Activated T-cell treated with anti-CD3 and anti-CD28 coated beads, Interleukin-2, amount 50 U/mL, for 48 hours (primary cell): ENCODE results near the gene ATP5F1D.
"Not testable (repeated sequence)": the region's sequence is repeated elsewhere in the genome, so short reads cannot be mapped to it uniquely, and the experiment has no call there.

Experiments
- DNase-seq, 2 experiments: peaks; one replicate each; pipeline ENCODE4 v3.0.0-alpha.2; 2020

The ATP5F1D gene

DNA sequence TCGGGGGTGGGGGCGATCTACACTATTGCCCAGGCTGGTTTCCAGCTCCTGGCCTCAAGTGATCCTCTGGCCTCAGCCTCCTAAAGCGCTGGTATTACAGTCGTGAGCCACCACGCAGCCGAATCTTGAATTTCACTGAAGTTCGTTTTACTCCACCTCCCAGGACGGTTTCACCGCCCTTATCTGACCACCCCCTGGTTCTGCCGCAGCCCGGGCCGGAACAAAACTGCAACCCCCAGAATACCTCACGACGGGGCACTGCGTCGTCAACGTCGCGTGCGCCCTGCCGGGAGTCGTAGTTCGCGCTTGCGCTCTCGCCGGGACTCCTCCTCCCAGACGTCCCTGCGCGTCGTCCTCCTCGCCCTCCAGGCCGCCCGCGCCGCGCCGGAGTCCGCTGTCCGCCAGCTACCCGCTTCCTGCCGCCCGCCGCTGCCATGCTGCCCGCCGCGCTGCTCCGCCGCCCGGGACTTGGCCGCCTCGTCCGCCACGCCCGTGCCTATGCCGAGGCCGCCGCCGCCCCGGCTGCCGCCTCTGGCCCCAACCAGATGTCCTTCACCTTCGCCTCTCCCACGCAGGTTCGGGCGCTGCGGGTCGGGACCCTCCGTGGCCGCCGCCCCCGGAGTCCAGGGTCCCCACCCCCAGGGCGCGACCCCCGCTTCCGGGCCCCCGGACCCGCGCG lies at the start of gene ATP5F1D:
Gene ATP5F1D, plus strand, starts transcription at position 335 of the 679 bp plus-strand sequence. Its CDS starts 100 bp downstream, at position 435.
- DNase-seq = peak; percentile 95 to 98

DNA sequence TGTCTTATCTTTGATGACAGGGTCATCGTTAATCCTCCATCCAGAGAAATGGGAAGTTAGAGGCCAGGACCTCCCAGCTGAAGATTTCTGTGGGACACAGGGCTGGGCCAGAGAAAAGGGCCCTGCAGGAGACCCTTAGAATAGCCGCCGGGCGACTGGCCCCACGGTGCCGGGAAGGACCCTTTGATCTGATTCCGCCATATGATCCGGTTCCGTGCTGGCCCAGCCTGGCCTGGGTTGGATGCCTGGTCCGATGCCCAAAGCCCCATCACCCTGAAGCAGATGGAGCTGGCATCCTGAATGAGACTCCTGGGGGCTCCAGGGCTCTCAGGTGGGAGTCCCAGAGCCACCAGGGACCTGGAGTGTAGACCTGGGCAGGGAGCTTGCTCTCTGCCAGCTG lies 42.0 kb upstream of the ATP5F1D start:
- no peak for DNase-seq

DNA sequence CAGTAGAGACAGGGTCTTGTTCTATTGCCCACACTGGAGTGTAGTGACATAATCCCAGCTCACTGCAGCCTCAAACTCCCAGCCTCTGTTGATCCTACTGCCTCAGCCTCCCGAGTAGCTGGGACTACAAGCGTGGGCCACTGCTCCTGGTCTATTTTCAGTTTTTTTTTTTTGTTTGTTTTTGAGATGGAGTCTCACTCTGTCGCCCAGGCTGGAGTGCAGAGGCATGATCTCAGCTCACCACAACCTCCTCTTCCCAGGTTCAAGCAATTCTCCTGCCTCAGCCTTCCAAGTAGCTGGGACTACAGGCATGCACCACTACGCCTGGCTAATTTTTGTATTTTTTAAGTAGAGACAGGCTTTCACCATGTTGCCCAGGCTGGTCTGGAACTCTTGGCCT lies 40.9 kb upstream of the ATP5F1D start:
- DNase-seq = not testable (repeated sequence)

DNA sequence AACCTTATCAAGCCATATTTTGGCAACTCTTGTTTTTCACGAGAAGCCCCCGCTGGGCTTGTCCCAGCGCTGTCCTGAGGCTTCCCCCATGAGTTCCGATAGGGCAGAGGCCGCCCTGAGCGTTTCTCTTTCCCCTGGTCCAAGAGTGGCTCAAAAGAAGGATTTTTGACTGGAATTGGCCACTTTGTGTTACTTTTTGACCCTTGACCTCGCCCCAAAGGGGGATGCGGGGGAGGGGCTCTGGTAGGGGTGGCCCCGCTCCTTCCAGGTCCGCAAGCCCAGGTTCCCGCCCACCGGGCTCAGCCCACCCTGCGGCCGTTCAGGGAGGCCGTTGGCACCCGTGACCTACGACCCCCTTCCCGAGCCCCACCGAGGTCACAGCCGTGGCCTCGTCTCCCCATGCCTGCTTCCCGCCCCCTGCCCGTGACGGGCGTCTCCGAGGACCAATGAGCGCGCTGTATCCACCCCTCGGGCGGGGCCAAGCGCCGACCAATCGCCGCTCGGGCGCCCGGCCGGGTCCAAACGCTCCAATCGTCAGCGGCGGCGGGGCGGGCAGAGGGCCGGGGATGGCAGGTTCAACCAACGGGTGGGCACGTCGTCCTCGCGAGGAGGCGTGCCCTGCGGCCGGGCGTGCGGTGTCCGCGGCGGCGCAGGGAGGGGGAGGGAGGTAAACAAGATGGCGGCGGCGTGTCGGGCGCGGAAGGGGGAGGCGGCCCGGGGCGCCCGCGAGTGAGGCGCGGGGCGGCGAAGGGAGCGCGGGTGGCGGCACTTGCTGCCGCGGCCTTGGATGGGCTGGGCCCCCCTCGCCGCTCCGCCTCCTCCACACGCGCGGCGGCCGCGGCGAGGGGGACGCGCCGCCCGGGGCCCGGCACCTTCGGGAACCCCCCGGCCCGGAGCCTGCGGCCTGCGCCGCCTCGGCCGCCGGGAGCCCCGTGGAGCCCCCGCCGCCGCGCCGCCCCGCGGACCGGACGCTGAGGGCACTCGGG lies 36.1 kb upstream of the ATP5F1D start, which contains the start of gene STK11:
Gene STK11, plus strand, starts transcription at position 665 of the 986 bp plus-strand sequence. CDS start 1,136 bp downstream, outside the sequence.
- DNase-seq = peak; percentile 100

DNA sequence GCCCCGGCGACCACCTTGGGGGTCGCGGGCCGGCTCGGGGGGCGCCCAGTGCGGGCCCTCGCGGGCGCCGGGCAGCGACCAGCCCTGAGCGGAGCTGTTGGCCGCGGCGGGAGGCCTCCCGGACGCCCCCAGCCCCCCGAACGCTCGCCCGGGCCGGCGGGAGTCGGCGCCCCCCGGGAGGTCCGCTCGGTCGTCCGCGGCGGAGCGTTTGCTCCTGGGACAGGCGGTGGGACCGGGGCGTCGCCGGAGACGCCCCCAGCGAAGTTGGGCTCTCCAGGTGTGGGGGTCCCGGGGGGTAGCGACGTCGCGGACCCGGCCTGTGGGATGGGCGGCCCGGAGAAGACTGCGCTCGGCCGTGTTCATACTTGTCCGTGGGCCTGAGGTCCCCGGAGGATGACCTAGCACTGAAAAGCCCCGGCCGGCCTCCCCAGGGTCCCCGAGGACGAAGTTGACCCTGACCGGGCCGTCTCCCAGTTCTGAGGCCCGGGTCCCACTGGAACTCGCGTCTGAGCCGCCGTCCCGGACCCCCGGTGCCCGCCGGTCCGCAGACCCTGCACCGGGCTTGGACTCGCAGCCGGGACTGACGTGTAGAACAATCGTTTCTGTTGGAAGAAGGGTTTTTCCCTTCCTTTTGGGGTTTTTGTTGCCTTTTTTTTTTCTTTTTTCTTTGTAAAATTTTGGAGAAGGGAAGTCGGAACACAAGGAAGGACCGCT lies 35.2 kb upstream of the ATP5F1D start:
- DNase-seq = peak in 1 of 2 experiments; percentile 49

DNA sequence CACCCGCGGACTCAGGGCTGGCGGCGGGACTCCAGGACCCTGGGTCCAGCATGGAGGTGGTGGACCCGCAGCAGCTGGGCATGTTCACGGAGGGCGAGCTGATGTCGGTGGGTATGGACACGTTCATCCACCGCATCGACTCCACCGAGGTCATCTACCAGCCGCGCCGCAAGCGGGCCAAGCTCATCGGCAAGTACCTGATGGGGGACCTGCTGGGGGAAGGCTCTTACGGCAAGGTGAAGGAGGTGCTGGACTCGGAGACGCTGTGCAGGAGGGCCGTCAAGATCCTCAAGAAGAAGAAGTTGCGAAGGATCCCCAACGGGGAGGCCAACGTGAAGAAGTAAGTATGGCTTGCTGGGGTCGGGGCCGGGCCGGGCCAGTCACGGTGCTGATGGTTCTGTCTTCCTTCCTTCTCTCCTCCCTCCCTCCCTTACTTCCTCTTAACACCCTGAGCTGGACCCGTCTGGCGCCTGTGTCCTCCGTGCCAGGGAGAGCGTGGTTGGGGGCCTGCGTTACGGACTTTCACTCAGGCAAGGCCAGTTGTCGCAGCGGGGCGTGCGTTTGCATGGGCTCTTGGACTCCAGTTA lies 34.6 kb upstream of the ATP5F1D start:
- peak; percentile 62 for DNase-seq

DNA sequence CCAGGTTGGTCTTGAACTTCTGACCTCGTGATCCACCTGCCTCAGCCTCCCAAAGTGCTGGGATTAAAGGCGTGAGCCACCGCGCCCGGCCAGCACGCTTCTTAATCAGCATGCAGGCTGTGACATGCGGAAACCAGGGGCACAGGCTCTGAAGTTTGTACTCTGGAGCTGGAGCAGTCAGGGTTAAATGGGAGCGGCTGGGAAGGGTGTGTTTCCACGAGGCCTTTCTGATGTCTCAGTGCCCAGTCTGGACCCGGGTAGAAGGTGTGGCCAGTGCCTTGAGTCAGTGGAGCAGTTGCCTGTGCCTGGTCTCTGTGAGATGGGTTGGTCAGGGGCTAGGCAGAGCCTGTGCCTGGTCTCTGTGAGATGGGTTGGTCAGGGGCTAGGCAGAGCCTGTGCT lies 32.7 kb upstream of the ATP5F1D start:
- DNase-seq = not testable (repeated sequence)

DNA sequence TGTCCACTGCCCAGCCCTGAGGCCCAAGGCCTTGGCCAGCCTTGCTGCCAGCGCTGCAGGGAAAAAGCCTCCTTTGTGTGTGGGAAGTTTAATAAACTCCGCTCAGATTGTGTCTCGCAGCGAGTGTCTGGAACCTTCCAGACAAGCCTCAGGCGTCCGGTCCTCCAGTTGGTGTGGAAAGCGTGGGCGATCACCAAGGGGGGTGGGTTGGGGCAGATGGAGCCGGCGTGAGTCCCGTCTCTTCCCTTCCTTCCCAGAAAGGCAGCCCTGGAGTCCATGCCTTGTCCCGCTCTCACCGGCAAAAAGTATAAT lies 31.4 kb upstream of the ATP5F1D start:
- no peak for DNase-seq

DNA sequence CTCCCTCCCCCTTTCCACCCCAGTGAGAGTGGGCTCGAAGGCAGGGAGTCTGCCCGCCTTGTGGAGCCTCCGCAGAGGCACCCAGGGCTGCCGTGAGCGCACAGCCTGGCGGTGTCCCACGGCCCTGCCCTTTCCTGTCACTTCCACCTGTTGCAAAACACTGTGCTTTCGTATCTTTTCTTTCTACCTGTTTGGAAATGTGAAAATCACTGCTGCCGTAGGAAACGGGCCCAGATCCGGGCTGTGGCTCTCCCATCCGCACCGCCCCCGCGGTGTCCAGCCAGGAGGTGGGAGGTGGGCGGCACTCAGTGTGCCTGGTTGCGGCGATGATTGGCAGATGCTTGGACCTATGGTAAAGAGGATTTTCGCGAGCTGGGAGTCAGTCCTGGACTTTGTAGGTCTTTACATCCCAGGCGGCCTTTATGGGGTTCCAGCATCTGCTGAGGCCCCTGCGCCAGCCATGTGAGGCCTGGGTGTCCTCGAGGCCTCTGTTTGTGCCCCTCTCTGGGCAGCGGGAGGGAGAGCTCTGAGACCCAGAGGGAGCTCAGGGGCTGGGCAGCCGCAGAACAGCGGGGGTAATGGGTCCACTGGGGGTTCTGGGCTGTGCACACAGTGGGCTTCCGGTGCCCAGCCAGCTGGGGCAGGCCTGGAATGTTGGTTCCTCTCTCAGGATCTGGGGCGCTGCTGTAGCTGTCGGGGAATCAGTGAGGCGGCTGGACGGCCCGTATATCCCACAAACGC lies 29.9 kb upstream of the ATP5F1D start:
- DNase-seq = no peak

DNA sequence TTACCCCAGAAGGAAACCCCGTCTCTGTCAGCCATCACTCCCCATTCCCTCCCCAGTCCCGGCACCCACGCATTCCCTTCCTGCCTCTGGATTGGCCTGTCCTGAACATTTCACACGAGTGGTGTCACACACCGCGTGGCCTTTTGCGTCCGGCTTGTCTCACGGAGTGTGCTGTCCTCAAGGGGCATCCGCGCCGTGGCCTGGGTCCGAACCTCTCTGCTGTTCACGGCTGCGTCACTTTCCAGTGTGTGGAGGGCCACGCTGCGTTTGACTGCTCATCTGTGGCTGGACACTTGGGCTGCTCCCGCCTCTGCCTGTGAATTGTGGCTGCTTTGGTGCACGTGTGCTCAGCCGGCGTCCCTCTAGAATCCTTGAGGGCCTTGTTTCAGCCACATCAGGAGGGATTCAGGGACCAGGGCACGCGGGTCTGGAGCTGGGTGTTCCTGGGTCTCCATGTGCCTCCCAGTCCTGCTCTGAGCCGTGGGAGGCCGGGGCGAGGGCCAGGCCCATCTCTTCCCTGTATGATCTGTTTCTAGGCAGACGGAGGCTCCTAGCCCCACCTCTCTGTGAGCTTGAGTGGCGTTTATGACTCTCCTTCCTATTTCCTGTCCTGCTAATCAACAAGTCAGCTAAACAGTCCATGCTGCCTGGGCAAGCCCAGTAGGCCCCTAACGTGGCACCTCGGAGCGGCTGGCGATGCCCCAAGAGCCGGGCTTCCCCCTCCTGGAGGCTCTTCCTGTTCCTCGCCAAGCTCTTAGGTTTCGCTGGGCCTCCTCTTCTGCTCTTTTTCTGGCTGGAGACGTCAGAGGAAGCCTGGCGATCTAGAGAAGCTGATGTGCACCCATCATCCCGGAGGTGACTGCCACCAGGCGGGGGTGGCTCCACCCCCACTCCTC lies 27.9 kb upstream of the ATP5F1D start:
- DNase-seq = peak; percentile 67 to 69

DNA sequence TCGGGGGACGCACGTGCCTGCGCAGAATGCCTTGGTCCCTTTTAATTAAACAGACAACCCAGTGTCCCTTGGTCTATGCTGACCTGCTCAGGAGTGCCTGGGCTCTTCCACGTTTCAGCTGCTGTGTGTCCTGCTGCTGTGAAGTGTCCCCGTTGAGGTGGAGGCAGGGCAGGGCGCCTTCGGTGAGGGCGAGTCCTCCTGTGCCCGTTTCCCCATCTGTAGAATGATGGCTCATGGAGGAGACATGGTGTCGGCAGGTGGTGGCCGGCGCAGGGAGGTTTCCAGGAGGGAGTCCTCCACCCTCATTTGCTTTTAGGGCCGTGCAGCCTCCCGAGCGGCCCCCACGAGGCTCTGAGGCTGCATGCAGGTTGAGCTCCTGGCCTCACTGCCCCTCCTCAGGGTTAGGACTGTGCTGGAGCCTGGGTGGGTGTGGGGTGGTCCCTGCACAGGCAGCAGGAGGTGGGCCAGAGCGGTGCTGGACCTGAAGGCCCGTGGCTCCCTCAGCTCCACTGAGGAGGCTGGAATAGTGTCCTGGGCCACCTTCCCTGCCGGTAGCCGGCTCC lies 27.2 kb upstream of the ATP5F1D start:
- no peak for DNase-seq

DNA sequence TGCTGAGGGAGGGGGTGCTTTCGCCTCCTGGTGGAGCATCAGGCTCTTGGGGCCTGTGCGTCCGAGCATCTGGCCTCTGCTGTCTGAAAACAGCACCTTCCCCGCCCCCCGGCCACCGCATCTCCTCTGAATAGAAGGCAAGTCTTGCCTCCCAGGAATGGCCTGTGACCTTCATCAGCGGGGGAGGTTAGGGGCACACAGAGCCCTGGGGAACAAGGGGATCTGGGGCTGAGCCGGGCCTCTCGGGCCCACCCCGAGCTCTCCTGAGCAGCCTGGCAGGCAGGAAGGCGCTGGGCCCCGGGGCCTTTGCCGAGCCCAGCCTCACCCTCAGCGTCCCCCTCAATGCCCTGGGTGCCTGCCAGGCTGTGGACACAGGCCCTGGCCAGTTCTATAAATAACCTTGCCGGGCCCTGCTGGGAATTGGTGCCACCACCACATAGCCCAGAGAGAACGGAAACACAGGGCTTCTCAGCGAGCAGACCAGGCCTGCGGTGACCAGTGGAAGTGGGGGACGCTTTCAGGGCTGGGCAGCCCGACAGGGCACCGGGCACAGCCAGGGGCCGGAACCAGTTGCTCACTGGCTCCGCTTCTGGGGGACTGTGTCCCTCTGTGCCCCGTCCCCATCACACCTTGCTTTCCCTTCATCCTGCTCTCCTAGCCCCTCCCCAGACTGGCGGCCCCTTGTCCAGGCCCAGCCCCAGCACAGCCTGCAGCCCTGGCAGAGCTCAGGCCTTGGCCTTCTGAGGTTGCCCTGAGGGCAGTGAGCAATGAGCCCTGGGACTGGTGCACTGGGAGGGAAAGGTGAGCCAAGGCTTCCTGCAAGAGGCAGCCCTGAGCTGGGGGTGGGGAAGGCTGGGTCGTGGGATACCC lies 26.5 kb upstream of the ATP5F1D start:
- DNase-seq = no peak

DNA sequence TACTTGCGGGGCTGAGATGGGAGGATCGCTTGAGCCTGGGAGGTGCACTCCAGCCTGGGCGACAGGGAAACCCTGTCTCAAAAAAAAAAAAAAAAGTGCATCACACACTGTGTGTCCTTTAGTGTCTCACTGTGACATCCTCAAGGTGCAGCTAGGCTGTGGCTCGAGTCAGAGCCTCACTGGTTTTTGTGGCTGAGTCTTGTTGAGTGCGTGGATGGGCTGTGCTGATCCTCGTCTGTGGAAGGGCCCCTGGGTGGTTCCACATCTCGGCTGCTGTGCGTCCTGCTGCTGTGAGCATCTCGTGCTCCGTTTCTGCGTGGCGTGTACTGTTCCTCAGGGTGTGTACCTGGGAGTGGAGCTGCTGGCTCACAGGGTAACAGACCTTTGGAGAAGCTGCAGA lies 24.8 kb upstream of the ATP5F1D start:
- no peak for DNase-seq

DNA sequence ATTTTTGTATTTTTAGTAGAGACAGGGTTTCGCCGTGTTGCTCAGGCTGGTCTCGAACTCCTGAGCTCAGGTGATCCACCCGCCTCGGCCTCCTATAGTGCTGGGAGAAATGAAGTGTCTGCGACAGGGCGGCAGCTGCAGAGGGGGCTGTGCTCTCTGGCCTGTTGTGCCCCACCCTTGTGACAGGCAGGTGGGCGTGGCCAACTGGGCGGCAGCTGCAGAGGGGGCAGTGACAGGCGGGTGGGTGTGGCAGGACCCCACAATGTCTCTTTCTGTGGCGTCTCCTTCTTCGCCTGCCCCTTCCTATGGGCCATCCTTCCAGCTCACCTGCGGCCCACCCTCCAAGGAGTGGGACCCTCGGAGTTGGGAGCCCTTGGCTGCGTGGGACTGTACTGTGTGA lies 24.2 kb upstream of the ATP5F1D start:
- no peak for DNase-seq

DNA sequence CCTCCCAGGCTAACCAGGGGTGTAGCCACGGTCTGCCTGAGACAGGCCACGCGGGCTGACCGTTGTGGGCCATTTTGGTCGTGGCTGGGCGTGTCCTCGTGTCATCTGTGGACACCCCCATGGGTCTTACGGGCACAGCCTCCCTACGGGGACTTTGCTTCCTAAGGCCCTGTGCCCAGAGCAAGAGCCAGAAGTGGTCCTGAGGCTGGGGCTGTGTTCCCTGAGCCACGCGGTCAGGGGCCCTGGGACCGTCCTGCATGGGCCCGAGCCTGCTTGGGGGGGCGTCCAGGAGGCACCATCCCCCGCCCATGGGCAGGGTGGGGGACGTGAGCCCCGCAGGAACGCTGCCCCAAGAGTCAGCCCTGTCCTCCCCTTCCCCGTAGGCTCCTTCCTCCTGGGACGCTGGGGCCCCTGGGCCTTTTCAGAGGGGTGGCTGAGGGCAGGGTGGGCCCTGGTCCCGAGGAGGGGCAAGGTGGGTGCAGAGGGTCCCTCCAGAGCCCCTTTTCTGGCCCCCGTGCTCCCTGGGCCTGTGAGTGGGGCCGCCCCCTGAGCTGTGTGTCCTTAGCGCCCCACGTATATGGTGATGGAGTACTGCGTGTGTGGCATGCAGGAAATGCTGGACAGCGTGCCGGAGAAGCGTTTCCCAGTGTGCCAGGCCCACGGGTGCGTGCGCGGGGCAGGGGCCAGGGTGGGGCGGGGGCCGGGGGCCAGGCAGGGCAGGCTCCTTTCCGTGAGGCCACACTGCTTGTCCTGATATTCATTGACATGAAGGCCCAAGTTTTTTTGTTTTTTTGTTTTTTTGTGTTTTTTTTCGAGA lies 22.6 kb upstream of the ATP5F1D start:
- DNase-seq = no peak

DNA sequence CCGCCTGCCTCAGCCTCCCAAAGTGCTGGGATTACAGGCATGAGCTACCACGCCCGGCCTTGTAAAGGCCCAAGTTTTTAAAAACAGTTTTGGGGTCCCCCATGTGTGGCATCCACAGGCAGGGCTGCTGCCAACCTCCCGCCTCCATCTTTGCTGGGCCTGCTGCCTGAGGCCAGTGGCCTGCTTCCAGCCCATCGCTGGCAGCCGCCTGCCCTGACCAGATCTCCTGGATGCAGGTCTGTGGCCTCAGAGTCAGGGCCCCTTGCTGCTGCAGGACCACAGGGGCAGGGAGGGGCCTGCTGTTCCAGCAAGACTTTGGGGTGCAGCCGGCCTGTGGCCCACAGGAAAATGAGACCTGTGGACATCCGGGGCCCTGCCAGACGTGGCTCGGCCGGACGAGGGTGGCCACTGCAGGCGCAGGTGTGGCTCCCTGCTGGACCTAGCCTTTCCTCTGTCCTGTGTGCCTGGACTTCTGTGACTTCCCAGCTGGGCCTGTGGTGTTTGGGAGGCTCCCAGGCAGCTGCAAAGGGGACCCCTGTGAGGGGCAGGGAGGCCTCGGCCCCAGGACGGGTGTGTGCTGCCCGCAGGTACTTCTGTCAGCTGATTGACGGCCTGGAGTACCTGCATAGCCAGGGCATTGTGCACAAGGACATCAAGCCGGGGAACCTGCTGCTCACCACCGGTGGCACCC lies 21.6 kb upstream of the ATP5F1D start:
- no peak for DNase-seq

DNA sequence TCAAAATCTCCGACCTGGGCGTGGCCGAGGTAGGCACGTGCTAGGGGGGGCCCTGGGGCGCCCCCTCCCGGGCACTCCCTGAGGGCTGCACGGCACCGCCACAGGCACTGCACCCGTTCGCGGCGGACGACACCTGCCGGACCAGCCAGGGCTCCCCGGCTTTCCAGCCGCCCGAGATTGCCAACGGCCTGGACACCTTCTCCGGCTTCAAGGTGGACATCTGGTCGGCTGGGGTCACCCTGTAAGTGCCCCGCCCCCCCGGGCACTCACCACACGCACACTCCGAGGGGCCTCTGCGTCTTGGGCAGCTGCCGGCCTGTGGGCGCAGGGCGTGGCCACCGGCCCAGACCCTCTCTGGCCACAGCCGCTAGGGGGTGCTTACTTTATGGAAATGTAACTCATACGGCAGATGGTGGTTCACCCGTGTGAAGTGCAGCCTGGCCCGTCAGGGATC lies 21.0 kb upstream of the ATP5F1D start:
- no peak for DNase-seq
